Non-pigmented ciliary epithelial cell (primary cell): Measurements from ENCODE around the gene PLD4.
"Not testable (repeated sequence)": the region's sequence is repeated elsewhere in the genome, so short reads cannot be mapped to it uniquely, and the experiment has no call there.

Experiments used
- DNase-seq: peaks from one replicate; pipeline ENCODE4 v3.0.0-alpha.2; 2010; ENCODE audit warnings: low read depth

The PLD4 gene

DNA sequence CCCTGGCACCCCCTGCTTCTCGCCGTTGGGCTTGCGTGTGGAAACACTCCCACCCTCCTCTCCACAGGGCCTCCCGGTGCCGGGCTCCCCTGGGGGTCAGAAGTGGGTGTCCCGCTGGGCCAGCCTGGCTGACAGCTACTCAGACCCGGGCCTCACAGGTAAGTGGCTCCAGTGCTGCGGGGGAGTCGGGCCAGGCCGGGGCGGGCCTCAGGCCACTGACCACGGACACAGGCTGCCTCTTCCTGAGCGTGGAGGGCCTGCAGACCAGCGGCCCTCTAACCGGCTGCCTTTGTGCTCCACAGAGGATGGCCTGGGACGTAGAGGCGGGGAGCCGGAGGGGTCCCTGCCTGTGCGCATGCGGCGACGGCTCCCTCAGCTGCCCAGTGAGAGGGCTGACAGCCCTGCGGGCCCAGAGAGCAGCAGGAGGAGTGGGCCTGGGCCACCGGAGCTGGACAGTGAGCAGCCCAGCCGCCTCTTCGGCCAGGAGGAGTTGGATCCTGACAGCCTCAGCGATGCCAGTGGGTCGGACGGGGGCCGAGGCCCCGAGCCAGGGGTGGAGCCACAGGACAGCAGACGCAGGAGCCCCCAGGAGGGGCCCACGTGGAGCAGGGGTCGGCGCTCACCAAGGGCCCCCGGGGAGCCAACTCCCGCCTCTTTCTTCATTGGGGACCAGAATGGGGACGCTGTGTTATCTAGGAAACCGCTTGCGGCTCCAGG, 38.5 kb upstream of the PLD4 start:
- DNase-seq = no peak

- no peak for DNase-seq
Observed at GRCh38 chr14:104886690-104887622, 37.7 kb upstream of the PLD4 start.

GRCh38 chr14:104887623-104888488, 36.8 kb upstream of the PLD4 start:
- no peak for DNase-seq

DNA sequence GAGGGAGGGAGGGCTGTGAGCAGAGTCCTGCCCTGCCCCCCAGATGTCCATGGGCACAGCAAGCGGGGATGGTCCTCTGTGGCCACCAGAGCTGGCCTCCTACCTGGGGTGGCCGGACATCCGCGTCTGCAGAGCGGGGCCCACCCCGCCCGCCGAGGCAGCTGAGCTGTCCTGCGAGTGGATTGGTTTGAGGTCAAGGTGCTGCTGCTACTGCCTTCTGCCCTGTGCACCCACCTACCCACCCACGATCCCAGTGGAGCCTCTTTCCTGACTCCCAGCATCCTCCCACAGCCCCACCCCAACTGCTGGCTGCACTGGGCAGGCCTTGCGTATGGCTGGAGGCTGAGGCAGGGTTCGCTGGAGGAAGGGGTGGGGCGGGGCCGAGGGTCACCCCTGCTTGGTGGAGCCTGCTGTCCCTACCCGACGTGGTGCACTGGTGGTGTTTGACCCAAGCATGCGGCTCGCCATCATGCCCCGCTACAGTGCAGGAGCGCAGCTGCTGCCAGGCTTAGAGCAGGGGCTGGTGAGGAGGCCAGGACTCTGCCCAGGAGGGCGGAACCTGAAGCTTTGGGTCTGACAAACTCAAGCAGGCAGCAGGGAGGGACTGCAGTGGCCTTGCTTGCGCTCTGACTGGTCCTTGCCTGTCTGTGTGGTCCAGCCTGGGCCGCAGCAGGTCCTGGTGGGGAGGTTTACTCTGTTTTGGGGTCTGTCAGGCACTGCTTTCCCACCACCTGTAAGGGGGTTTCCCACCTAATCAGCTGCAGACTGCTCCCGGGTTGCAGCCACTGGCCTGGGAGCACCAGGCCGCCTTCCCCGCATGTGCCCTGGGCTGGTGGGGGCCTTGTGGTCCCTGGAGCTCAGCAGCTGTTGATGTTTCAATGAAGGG, 35.9 kb upstream of the PLD4 start:
- no peak for DNase-seq

DNA sequence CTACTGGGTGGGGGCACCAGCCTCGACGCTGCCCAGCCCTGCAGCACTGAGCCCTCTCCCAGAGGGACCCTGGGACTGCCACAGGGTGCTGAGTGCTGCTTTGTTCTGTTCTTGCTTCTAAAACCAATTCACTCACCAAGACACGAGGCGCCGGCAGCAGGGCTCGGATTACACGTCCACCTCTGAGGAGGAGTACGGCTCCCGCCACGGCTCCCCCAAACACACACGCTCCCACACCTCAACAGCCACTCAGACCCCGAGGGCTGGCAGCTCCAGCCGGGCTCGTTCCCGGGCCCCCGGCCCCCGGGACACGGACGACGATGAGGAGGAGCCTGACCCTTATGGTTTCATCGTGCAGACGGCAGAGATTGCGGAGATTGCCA, 35.3 kb upstream of the PLD4 start:
- no peak for DNase-seq

- DNase-seq = not testable (repeated sequence)
Observed at GRCh38 chr14:104890292-104890691, 34.4 kb upstream of the PLD4 start.

DNA sequence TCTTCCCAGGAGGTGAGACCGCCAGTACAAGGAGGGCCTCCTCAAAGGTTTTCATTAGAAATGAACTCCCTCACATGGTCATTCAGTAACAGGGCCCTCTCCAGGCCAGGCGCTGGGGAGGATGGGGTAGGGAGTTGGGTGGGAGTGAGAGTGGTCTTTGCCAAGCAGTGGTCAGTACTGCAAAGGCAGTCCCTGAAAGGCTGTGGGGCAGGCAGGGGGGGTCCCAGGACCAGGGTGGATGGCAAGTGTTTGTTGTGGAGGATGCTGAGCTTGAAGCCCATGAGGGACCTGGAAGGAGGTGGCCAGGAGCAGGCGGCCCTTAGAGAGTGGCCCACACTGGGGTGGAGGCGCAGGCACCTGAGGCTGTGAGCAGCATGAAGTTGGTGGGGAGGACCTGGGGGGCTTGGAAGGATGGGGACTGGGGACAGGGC, 33.5 kb upstream of the PLD4 start:
- no peak for DNase-seq

DNA sequence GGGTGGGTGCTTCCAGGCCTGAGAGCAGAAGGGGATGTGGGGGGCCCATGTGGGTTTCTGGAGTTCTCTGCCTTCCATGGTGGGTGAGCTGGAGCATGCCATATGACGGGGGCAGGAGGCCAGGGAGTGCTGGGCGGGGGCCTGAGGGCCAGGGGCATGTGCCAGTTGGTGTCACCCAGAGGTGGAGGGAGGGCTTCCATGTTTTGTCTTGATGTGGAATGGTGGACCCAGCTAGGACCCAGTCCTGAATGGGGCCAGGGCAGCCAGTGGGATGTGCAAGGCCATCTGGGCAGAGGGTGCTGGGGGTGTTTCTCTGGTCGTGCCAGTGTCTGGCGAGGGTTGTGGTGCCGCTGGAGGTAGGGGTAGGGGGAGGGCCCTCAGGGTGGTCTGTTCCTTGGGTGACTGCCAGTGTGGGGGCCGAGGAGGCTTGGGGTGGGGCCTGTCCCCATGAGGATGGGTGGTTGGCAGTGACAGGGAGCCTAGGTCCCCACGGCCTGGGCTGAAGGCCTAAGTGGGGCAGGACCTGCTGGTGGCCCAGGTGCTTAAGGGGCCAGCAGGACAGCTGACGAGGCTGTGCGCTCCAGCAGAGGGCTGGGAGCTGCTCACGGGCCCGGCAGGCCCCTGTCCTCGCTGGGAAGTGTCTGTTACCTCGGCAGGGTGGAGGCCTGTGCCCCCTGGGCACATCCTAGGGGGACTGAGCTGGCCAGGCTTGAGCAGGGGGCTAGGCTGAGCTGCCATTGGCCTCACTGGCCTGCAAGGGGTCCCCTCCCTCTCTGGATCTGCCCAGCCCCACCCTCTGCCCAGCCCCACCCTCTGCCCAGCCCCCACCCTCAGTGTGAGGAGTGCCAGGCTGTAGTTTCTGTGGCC, 32.8 kb upstream of the PLD4 start:
- no peak for DNase-seq

DNA sequence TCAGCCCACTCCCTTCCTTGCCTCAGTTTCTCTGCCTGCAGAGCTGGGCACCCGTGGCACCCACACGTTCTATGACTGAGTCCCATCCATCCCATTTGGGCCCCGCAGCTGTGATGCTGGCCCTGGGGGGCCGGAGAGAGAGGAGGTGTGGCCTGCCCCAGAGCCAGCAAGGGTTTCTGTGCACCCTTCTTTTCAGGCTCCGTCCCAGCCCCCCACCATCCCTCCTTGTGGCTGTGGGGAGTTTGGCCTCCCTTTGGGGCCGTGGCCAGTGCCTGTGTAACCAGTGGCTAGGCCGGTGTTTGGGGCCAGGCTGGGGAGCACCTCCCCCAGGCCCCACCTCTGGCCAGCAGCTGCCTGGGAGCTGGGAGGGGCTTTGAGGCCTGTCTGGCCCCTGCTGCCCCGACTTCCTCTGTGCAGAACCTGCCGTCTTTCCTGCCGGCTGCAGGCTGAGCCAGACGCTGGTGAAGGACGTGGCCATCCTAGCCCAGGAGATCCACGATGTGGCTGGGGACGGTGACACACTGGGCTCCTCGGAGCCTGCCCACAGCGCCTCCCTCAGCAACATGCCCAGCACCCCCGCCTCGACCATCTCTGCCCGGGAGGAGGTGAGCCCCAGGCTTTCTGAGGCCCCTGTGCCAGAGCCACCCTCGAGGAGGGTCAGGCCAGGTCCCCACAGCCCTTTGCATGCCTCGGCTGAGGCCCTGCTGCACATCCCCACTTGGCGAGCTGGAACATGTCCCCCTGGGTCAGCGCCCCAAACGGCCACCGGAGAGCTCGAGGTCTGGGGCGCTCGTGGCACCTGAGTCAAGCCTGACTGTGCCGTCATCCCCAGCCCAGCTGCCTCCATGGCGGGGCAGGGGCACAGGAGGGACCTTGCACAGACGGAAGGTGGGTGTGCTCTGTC, 31.9 kb upstream of the PLD4 start:
- no peak for DNase-seq

- no peak for DNase-seq
Observed at GRCh38 chr14:104893435-104894207, 31.1 kb upstream of the PLD4 start.

DNA sequence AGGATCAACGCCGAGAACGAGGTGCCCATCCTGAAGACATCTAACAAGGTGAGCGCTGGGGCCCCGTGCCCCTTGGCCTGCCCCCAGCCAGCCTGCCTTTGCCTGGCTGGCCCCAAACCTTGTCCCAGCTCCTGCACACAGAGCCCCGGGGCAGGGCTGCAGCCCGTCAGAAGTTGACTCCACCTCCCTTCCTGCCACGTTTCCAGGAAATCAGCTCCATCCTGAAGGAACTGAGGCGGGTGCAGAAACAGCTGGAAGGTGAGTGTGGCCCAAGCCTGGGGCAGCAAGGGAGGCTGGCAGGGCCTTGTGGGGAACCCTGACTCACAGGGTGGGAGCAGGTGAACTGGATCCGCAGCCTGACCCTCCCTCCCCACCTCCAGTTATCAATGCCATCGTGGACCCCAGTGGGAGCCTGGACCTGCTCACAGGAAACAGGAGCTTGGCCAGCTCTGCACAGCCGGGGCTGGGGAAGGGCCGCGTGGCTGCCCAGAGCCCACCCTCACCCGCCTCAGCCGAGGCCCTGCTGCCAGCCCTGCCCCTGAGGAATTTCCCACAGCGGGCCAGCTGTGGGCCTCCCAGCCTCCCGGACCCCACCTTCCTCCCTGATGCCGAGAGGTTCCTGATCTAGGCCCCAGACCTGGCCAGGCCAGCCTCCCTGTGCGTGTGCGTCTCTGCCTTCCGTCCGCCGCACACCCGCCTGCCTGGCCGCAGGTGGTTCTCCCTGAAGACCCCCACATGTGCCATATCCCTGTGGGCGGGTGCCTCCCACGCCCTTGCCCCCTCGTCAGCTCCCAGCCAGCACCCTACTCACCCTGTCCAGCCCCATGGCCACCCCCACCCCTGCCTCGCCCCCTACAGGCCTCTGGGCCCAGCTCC, 30.1 kb upstream of the PLD4 start:
- DNase-seq = no peak

- DNase-seq = no peak
Observed at GRCh38 chr14:104895207-104895785, 29.4 kb upstream of the PLD4 start.

- DNase-seq = no peak
Observed at GRCh38 chr14:104895786-104896661, 28.7 kb upstream of the PLD4 start.

GRCh38 chr14:104897330-104898194, 27.1 kb upstream of the PLD4 start:
- no peak for DNase-seq

DNA sequence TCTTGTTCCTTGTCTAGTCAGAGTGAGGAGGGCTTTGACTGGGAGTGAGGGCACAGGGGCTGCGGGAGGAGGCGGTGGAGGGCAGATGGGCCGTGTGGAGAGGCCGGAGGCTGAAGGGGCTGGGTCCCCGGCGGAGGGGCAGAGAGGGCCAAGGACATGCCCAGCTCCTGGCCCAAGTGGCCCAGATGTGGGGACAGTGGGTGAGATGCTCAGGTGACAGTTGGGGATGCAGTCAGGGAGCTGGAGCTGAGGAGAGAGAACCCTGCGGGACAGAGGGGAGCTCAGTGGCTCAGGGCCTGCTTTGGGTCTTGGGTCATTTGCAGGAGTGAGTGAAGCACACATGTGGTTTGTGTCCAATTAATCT, 26.5 kb upstream of the PLD4 start:
- DNase-seq = no peak
